HUES48 (cell line): Measurements from ENCODE around the gene AKAP14.
"Not testable (repeated sequence)": the region's sequence is repeated elsewhere in the genome, so short reads cannot be mapped to it uniquely, and the experiment has no call there.

Experiments
- H3K27ac ChIP-seq: one replicate; pipeline ENCODE4 v1.7.0; 2013; ENCODE audit warnings: low read depth, low read length, inconsistent platforms
- H3K27me3 ChIP-seq: 2 replicates; pipeline ENCODE4 v1.6.1; 2013; ENCODE audit warnings: mild to moderate bottlenecking, low read length; ENCODE audit not compliant: control insufficient read depth, insufficient read depth
- H3K36me3 ChIP-seq: 2 replicates; pipeline ENCODE4 v1.6.1; 2013; ENCODE audit warnings: low read length; ENCODE audit not compliant: control insufficient read depth, insufficient read depth
- H3K4me1 ChIP-seq: 2 replicates; pipeline ENCODE4 v1.6.1; 2013; ENCODE audit warnings: mild to moderate bottlenecking, low read length; ENCODE audit not compliant: control insufficient read depth, insufficient read depth
- H3K4me3 ChIP-seq: 2 replicates; pipeline ENCODE4 v1.5.1; 2013; ENCODE audit warnings: mild to moderate bottlenecking, low read depth, low read length
- H3K9ac ChIP-seq: 2 replicates; pipeline ENCODE4 v1.6.1; 2013; ENCODE audit warnings: mild to moderate bottlenecking, low read depth, low read length, moderate library complexity
- H3K9me3 ChIP-seq: 2 replicates; pipeline ENCODE4 v1.6.1; 2013; ENCODE audit warnings: low read length; ENCODE audit not compliant: control insufficient read depth, insufficient read depth

The AKAP14 gene

DNA sequence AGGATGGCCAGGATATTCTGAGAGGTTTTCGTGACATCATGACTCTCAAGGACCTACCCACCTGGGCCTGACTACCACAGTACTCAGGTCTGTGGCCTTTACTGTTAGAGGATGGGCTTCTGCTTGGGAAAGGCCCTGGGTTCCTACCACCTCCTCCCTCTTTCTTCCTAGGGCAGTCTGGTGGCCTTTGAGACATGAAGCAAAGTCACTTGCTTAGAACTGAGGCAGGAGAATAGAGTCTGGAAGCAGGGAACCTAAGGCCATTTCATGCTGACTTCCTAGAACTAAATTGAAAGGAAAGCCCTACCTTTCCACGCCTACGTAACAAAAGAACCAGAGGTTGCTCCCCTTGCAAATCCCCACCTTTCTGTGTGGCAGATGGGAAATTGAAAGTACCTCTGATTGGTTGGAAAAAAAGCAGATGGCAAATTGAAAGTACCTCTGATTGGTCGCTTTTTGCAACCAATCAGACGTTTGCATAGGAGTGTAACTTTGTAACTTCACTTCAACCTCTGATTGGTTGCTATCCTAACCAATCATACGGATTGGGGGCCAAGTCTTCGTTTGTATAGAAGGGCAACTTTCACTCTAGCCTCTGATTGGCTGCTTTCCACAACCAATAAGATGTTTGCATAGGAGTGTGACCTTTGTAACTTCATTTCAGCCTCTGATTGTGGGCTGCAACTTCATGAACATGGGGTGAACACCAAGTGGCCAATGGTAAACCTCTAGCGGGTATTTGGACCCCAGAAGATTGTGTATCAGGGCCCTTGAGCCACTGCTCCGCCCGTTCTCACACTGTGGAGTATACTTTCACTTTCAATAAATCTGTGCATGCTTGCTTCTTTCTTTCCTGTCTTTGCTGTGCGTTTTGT is 9.9 kb upstream of the AKAP14 start:
- H3K27ac ChIP-seq: no peak overlapping the region
- no peaks in the 10 kb centered on the region for H3K36me3 ChIP-seq
- H3K4me3 ChIP-seq: no peak overlapping the region
- H3K27me3 ChIP-seq: no peaks in the 10 kb centered on the region
- peaks cover 22% of the 10 kb centered on the region; the same call in 1 of the 2 replicates for H3K9me3 ChIP-seq
- no peaks in the 10 kb centered on the region for H3K4me1 ChIP-seq
- no peak overlapping the region for H3K9ac ChIP-seq

DNA sequence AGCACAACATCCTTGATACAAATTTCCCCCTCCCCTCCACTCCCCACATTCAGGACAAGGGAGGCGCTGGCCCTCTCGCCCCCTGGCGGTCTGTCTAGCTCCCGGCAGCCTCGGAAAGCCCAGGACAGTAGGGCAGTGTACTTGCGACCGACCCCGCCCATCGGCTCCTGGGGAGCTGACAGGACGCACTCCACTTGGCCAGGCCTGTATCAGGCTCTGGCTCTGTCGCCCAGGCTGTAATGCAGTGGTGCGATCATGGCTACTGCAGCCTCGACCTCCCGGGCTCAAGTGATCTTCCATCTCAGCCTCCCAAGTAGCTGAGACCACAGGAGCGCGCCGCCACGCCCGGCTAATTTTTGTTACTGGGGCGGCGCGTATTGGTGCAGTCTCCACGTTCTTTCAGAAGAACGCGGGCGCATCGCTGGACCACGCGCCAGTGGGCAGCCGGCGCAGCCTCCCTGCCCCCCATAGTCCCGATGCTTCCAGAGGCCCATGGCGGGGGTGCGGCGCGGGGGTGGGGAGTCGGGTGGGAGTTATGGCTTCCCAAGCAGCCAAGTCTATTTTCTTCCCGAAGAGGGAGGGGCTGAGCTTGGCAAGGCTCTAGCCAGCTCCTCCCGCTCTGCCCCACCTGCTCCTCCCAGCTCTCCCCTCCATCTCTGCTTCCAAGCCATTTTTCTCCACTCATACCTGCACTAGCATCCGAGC is 7.8 kb upstream of the AKAP14 start:
- no peak overlapping the region for H3K27ac ChIP-seq
- no peak overlapping the region for H3K9ac ChIP-seq
- H3K27me3 ChIP-seq: no peaks in the 10 kb centered on the region
- peak overlapping the region; percentile 70 for H3K4me3 ChIP-seq
- no peaks in the 10 kb centered on the region for H3K4me1 ChIP-seq
- no peaks in the 10 kb centered on the region for H3K36me3 ChIP-seq
- H3K9me3 ChIP-seq: peaks cover 25% of the 10 kb centered on the region; the same call in 1 of the 2 replicates

DNA sequence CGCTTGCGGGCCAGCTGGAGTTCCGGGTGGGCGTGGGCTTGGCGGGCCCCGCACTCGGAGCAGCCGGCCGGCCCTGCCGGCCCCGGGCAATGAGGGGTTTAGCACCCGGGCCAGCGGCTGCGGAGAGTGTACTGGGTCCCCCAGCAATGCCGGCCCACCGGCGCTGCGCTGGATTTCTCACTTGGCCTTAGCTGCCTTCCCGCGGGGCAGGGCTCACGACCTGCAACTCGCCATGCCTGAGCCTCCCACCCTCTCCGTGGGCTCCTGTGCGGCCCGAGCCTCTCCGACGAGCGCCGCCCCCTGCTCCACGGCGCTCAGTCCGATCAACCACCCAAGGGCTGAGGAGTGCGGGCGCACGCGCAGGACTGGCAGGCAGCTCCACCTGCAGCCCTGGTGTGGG is 5.1 kb upstream of the AKAP14 start:
- H3K36me3 ChIP-seq, H3K27me3 ChIP-seq, H3K4me1 ChIP-seq, H3K27ac ChIP-seq, H3K9ac ChIP-seq, H3K4me3 ChIP-seq: not testable (repeated sequence)
- peaks cover 15% of the 10 kb centered on the region; the same call in 1 of the 2 replicates for H3K9me3 ChIP-seq

DNA sequence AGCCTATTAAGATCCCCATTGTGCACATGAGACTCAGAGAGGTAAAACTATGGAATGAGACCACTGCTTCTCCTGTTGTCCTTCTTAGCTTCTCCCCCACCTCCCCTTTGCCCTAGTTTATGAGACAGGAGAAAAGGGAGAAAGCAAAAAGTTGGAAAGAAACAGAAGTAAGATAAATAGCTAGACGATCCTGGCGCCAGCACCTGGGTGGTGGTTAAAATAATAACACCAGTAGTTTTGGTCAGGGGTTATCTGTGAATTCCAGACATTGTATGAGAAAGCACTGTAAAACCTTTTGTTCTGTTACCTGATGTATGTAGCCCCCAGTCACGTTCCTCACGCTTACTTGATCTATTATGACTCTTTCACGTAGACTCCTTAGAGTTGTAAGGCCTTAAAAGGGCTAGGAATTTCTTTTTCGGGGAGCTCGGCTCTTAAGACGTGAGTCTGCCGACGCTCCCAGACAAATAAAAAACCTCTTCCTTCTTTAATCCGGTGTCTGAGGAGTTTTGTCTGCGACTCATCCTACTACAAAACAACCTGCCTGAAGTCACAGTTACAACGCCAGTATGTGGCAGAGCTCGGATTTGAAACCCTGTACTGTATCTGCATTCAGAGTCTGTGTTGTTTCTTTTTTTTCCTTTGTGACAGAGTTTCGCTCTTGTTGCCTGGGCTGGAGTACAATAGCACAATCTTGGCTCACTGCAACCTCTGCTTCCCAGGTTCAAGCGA is 3.6 kb upstream of the AKAP14 start:
- H3K36me3 ChIP-seq, H3K27ac ChIP-seq, H3K4me3 ChIP-seq, H3K9me3 ChIP-seq, H3K27me3 ChIP-seq, H3K9ac ChIP-seq, H3K4me1 ChIP-seq: not testable (repeated sequence)

DNA sequence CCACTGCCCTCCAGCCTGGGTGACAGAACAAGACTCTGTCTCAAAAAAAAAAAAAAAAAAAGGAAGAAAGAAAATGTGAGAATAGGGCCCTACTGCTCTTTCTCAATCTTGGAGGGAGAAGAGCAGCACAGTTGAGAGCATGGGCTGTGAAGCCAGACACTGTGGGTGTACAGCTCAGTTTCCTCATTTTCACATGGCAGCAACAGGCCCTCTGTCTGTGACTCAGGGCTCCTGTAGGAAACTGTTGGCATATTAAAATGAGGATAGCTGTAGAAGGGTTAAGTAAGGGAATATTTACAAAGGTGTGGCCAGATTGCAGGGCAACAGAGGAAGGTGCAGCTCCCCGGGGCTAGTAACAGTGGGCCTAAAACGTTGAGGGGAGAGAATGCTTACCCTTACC is 3.4 kb downstream of the AKAP14 start:
- Histone ChIP-seq H3K9ac (no peak overlapping the region), H3K27me3 (no peaks in the 10 kb centered on the region), H3K9me3 (peaks cover 14% of the 10 kb centered on the region), H3K4me1 (no peaks in the 10 kb centered on the region), H3K4me3 (no peak overlapping the region), H3K27ac (no peak overlapping the region), H3K36me3 (no peaks in the 10 kb centered on the region)

DNA sequence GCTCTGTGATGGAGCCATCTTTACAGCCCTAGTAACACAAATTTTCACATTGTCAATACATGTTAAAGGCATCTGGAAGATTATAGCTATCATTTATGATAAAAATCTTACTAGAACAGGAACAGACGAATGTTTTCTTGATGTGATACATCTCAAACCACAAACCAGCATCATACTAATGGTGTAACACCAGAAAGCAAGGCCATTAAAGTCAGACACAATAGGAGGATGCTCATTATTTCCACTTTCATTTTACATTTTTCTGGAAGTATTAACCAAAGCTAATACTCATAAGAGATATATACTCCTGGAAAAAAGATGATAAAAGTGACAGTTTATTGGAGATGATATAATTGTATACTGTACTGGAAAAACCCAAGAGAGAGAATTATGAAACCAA is 5.3 kb downstream of the AKAP14 start:
- Histone ChIP-seq H3K36me3 (no peaks in the 10 kb centered on the region), H3K4me1 (no peaks in the 10 kb centered on the region), H3K27ac (no peak overlapping the region), H3K27me3 (no peaks in the 10 kb centered on the region), H3K4me3 (no peak overlapping the region), H3K9ac (no peak overlapping the region), H3K9me3 (peaks cover 26% of the 10 kb centered on the region)

DNA sequence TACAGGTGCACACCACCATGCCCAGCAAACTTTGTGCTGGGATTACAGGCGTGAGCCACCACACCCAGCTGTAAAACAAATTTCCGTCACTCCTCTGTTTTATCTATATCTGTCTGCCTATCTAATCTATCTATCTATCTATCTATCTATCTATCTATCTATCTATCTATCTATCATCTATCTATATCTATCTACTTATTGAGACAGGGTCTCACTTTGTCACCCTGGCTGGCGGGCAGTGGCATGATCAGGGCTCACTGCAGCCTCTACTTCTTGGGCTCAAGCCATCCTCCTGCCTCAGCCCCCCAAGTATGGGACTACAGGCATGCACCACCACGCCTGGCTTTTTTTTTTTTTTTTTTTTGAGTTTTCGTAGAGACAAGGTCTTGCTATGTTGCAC is 20.6 kb downstream of the AKAP14 start:
- Histone ChIP-seq H3K36me3 (no peaks in the 10 kb centered on the region), H3K9ac (no peak overlapping the region), H3K27me3 (no peaks in the 10 kb centered on the region), H3K27ac (no peak overlapping the region), H3K4me3 (no peak overlapping the region), H3K4me1 (no peaks in the 10 kb centered on the region), H3K9me3 (peaks cover 28% of the 10 kb centered on the region)

DNA sequence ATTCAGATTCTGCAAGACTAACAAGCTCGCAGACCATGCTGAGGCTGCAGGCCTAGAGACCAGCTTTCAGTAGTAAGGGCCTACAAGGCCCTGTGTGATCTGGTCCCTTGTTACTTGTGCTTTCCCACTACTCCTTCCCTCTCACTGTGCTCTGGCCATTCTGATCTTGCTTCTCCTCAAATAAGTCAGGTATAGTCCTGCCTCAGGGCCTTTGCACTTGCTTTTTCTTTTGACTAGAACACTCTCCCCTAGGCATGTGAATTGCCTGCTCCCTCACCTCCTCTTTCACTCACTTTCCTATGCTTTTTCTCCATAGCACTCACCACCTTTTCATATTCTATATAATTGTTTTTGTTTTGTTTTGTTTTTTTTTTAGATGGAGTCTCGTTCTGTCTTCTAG is 22.2 kb downstream of the AKAP14 start:
- Histone ChIP-seq H3K9ac (no peak overlapping the region), H3K4me3 (no peak overlapping the region), H3K4me1 (no peaks in the 10 kb centered on the region)

DNA sequence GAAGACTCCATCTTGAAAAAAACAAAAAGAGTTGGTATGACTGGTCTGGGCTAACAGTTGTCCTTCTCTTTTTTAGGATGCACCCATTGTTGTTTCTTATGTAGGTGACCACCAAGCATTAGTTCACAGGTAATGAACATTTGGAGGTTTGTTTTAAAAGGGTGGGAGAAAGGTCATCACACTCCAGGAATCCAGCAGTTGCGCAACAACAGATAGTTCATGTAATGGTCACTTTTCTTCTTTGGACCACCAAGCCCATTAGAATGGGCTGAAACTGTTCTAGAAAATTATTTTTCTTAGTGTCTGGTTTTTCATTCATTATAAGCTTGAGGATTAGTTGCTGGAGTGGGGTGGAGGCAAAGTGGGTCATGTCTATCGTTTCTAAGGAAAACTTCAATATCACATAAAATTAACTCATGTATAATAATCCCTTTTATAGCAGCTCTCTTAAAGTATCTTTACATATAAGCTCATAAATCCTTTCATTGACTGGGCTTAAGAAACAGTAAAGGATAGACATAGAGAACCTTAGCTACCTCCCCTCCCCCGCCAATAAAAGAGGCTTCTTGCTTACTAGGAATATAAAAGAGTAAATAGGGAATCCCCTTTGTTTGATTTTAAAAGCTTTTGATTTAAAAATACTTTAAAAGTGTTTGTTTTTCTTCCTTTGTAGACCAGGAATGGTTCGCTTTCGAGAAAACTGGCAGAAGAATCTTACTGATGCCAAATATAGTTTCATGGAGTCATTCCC is 24.3 kb downstream of the AKAP14 start:
- H3K4me1 ChIP-seq: no peaks in the 10 kb centered on the region
- no peak overlapping the region for H3K27ac ChIP-seq
- no peak overlapping the region for H3K9ac ChIP-seq
- H3K27me3 ChIP-seq: no peaks in the 10 kb centered on the region
- H3K36me3 ChIP-seq: no peaks in the 10 kb centered on the region
- H3K4me3 ChIP-seq: no peak overlapping the region
- H3K9me3 ChIP-seq: peaks cover 32% of the 10 kb centered on the region

More for the DNA sequence above, 22.2 kb downstream of the AKAP14 start:
- Histone ChIP-seq H3K27me3 (no peaks in the 10 kb centered on the region), H3K36me3 (no peaks in the 10 kb centered on the region), H3K9me3 (peaks cover 32% of the 10 kb centered on the region), H3K27ac (no peak overlapping the region)

DNA sequence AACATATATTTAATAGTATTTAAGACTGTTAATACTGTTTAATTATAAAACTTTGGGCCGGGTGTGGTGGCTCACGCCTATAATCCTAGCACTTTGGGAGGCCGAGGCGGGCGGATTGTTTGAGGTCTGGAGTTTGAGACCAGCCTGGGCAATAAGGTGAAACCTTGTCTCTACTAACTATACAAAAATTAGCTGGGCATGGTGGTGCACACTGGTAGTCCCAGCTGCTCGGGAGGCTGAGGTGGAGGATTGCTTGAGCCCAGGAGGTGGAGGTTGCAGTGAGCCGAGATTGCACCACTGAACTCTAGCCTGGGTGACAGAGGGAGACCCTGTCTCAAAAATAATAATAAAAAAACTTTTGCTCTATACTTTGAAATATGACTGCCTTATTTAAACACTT is 26.7 kb downstream of the AKAP14 start:
- not testable (repeated sequence) for H3K4me1 ChIP-seq, H3K36me3 ChIP-seq, H3K4me3 ChIP-seq, H3K27ac ChIP-seq, H3K9ac ChIP-seq, H3K27me3 ChIP-seq
- H3K9me3 ChIP-seq: peaks cover 30% of the 10 kb centered on the region
